K562 (cell line): ENCODE results near the gene TENT4A. TPM values are rescaled to one million over a fixed set of nuclear protein-coding genes. Genes with fewer than 3 reads are reported as not detected.

ENCODE experiments used
- ATAC-seq: fragments of 200-7000 bp; cut with Tn5 transposase; 3 replicates; pipeline ENCODE4 v1.9.1; 2020; ENCODE audit warnings: moderate library complexity
- BruUV-seq: library from RNA; stranded (reverse); fragments of 400-500 nt; replicated peaks from 2 replicates; lab custom pipeline; 2021; lab: Mats Ljungman, UMichigan
- CTCF ChIA-PET: fragments of 300-600 bp; formaldehyde crosslinking; extraction: SDS; loops from one replicate; lab custom pipeline; 2021; ENCODE audit warnings: low intra/inter-chr PET ratio; lab: Yijun Ruan, JAX
- POLR2A ChIA-PET: fragments of 300-600, 350-650 bp; sonication (Branson Sonifier 250); formaldehyde crosslinking; extraction: SDS; loops from one replicate; lab custom pipeline; 2021; ENCODE audit warnings: antibody characterized with exemption, inconsistent platforms; lab: Yijun Ruan, JAX
- DNase-seq, 4 experiments: peaks; one replicate each; pipeline versions ENCODE4 v3.0.0 to v3.0.0-alpha.2; 2011 to 2018; ENCODE audit warnings: low spot score in 3 of 4, mixed read lengths in 3 of 4; ENCODE audit errors: extremely low read depth in 1 of 4
- FAIRE-seq: peaks from 2 replicates; lab custom pipeline; 2011; peaks lifted over from hg19 to GRCh38; lab: Jason Lieb, UNC
- H2AFZ ChIP-seq: 2 replicates; pipeline ENCODE4 v1.6.0; 2011; ENCODE audit warnings: low read depth, low read length, control low read depth, inconsistent platforms
- H3K27ac ChIP-seq: fragments of 200-600 bp; 3 replicates; pipeline ENCODE4 v1.8.0; 2011; ENCODE audit warnings: low read depth, mild to moderate bottlenecking, control low read depth, inconsistent platforms, low read length, moderate library complexity, mixed read lengths; ENCODE audit errors: extremely low read depth
- H3K27me3 ChIP-seq, 2 experiments: fragments of 300-600 bp in 1 of 2; 2 replicates in 1 of 2; 3 replicates in 1 of 2; pipeline versions ENCODE4 v1.6.0 to v1.8.0; 2011; ENCODE audit warnings: inconsistent platforms in 2 of 2, low read length in 2 of 2, mild to moderate bottlenecking in 1 of 2, mixed read lengths in 1 of 2, moderate library complexity in 1 of 2; ENCODE audit not compliant: control insufficient read depth in 2 of 2, insufficient read depth in 2 of 2
- H3K36me3 ChIP-seq: fragments of 300-600 bp; 3 replicates; pipeline ENCODE4 v1.8.0; 2011; ENCODE audit warnings: mild to moderate bottlenecking, low read length, inconsistent platforms; ENCODE audit not compliant: control insufficient read depth, insufficient read depth
- H3K4me1 ChIP-seq, 2 experiments: fragments of 200-600 bp in 1 of 2; replicated peaks in 1 of 2; 2 replicates in 1 of 2; 3 replicates in 1 of 2; pipeline versions ENCODE4 v1.5.1 to v1.8.0; 2011; ENCODE audit warnings: inconsistent platforms in 2 of 2, low read length in 2 of 2, mild to moderate bottlenecking in 1 of 2, mixed read lengths in 1 of 2, moderate library complexity in 1 of 2; ENCODE audit not compliant: control insufficient read depth in 2 of 2, insufficient read depth in 2 of 2
- H3K4me2 ChIP-seq: 2 replicates; pipeline ENCODE4 v1.6.1; 2011; ENCODE audit warnings: low read length, control low read depth, inconsistent platforms, mixed read lengths; ENCODE audit not compliant: insufficient read depth
- H3K4me3 ChIP-seq: fragments of 200-600 bp; sonication (generic), shearing (Covaris generic); 2 replicates; pipeline ENCODE4 v1.5.1; 2016; ENCODE audit warnings: control low read depth, inconsistent platforms
- H3K79me2 ChIP-seq: fragments of 200-600 bp; 3 replicates; pipeline ENCODE4 v1.8.0; 2011; ENCODE audit warnings: low read length, inconsistent platforms; ENCODE audit not compliant: control insufficient read depth, insufficient read depth
- H3K9ac ChIP-seq, 2 experiments: 2 replicates each; pipeline versions ENCODE4 v1.6.0 to v1.6.1; 2011; ENCODE audit warnings: low read depth in 2 of 2, low read length in 2 of 2, control low read depth in 1 of 2, inconsistent platforms in 1 of 2, mild to moderate bottlenecking in 1 of 2, mixed read lengths in 1 of 2; ENCODE audit not compliant: insufficient read depth in 1 of 2
- H3K9me1 ChIP-seq: one replicate; pipeline ENCODE4 v1.6.0; 2011; ENCODE audit warnings: inconsistent platforms, mild to moderate bottlenecking, low read length, moderate library complexity; ENCODE audit not compliant: control insufficient read depth, insufficient read depth
- H3K9me3 ChIP-seq: replicated peaks from 2 replicates; pipeline ENCODE4 v1.5.1; 2011; ENCODE audit warnings: low read depth, low read length, inconsistent platforms; ENCODE audit not compliant: control insufficient read depth, insufficient read depth
- H4K20me1 ChIP-seq: replicated peaks from 2 replicates; pipeline ENCODE4 v1.6.1; 2011; ENCODE audit warnings: low read length, inconsistent platforms, mixed read lengths; ENCODE audit not compliant: control insufficient read depth, insufficient read depth
- ASH1L ChIP-seq: fragments of 450-650 bp; IDR thresholded peaks from 2 replicates; pipeline ENCODE4 v1.6.1; 2018; ENCODE audit warnings: borderline replicate concordance, mild to moderate bottlenecking, low read depth; ENCODE audit not compliant: partially characterized antibody
- HDAC3 ChIP-seq: fragments of 450-650 bp; IDR thresholded peaks from 2 replicates; pipeline ENCODE4 v1.6.1; 2018; ENCODE audit warnings: borderline replicate concordance, mild to moderate bottlenecking, moderate library complexity; ENCODE audit not compliant: partially characterized antibody
- NCOA6 ChIP-seq: fragments of 450-650 bp; IDR thresholded peaks from 2 replicates; pipeline ENCODE4 v1.6.1; 2017; ENCODE audit warnings: mild to moderate bottlenecking
- PHTF2 ChIP-seq: fragments of 250-450 bp; sonication (Bioruptor Pico); IDR thresholded peaks from 2 replicates; pipeline ENCODE4 v1.5.0; 2021; ENCODE audit warnings: mild to moderate bottlenecking
- RAD51 ChIP-seq: fragments of 450-650 bp; IDR thresholded peaks from 2 replicates; pipeline ENCODE4 v1.7.1; 2016; ENCODE audit warnings: low read depth, mild to moderate bottlenecking, borderline replicate concordance
- RBFOX2 ChIP-seq: fragments of 200-400 bp; formaldehyde crosslinking; IDR thresholded peaks from 2 replicates; pipeline ENCODE4 v1.6.1; 2017; ENCODE audit warnings: low read depth, mild to moderate bottlenecking, low read length, moderate library complexity
- TARDBP ChIP-seq: fragments of 450-650 bp; IDR thresholded peaks from 2 replicates; pipeline ENCODE4 v1.6.1; 2016
- ZFX ChIP-seq: sonication (generic); formaldehyde crosslinking; IDR thresholded peaks from 2 replicates; pipeline ENCODE4 v1.8.0; 2022; ENCODE audit warnings: mild to moderate bottlenecking, missing genetic modification reagents, moderate library complexity
- ZNF121 ChIP-seq: sonication (generic); formaldehyde crosslinking; conservative IDR thresholded peaks from 2 replicates; pipeline ENCODE4 v1.8.0; 2022; ENCODE audit warnings: missing genetic modification reagents
- ZNF23 ChIP-seq: fragments of 250-450 bp; sonication (Bioruptor Pico); IDR thresholded peaks from 2 replicates; pipeline ENCODE4 v1.4.0; 2020; ENCODE audit warnings: mild to moderate bottlenecking
- ZNF445 ChIP-seq: fragments of 250-450 bp; sonication (Bioruptor Pico); IDR thresholded peaks from 2 replicates; pipeline ENCODE4 v1.4.0; 2020; ENCODE audit warnings: low read depth, mild to moderate bottlenecking, moderate library complexity
- WGBS: fragments of 100-300 bp; shearing (Covaris generic); methylation state at CpG from one replicate; pipeline ENCODE4 v1.1.6; 2016; ENCODE audit warnings: low coverage, mixed read lengths; ENCODE audit not compliant: insufficient coverage; ENCODE audit errors: missing lambda C conversion rate; 5-methylcytosine and 5-hydroxymethylcytosine counted together
- in situ Hi-C: fragments of 300-500 bp; cut with MboI; formaldehyde crosslinking; loops from 4 replicates; pipeline ENCODE4 v1.15.0; 2018; ENCODE audit warnings: inconsistent platforms, mixed read lengths
- intact Hi-C: fragments of 100-400 bp; cut with micrococcal nuclease; formaldehyde crosslinking; loops from 2 replicates; pipeline ENCODE4 v1.14.2; 2022
- polyA plus RNA-seq, 8 experiments: library from polyadenylated mRNA; depleted of rRNA in 4 of 8; stranded (reverse) in 5 of 8; unstranded in 3 of 8; fragments of >200 nt; fragmentation: Nextera tagmentation in 2 of 8; fragmentation: Illumina TruSeq in 1 of 8; extraction: Ambion mirVana in 2 of 8; extraction: Trizol in 1 of 8; gene quantifications; 2 replicates each; pipeline versions ENCODE4 v1.2.1 to v1.2.3, GENCODE V29; 2011 to 2014; ENCODE audit warnings: inconsistent platforms in 1 of 8, missing spikeins in 1 of 8
- total RNA-seq, 7 experiments: library from RNA; depleted of rRNA in 6 of 7; stranded (reverse); fragments of >200 nt in 6 of 7; fragmentation: Illumina TruSeq in 2 of 7; extraction: Trizol in 2 of 7; gene quantifications; 2 replicates each; pipeline versions ENCODE4 v1.2.1 to v1.2.3, GENCODE V29; 2011 to 2021; ENCODE audit warnings: low replicate concordance in 1 of 7
- TF ChIP-seq, protein P1 (sequence below): fragments of 250-450 bp; sonication (Bioruptor Pico); IDR thresholded peaks from 2 replicates; pipeline ENCODE4 v1.4.0; 2020; ENCODE audit warnings: mild to moderate bottlenecking, moderate library complexity
- TF ChIP-seq, protein P2 (sequence below): sonication (generic); formaldehyde crosslinking; IDR thresholded peaks from 2 replicates; pipeline ENCODE4 v1.8.1; 2023; ENCODE audit warnings: mild to moderate bottlenecking, missing genetic modification reagents, moderate library complexity
- TF ChIP-seq, protein P3 (sequence below): fragments of 200-800 bp; sonication (Bioruptor generic); IDR thresholded peaks from 2 replicates; pipeline ENCODE4 v1.6.1; 2017; ENCODE audit warnings: missing genetic modification characterization, missing compliant biosample characterization

The TENT4A gene
- total and polyA plus RNA-seq, 9 of the 15 experiments (the other 6 are each of a cell fraction or from before 2014, with no cell fraction given) = 1.3 to 27.3 (median 13.0) TPM

DNA sequence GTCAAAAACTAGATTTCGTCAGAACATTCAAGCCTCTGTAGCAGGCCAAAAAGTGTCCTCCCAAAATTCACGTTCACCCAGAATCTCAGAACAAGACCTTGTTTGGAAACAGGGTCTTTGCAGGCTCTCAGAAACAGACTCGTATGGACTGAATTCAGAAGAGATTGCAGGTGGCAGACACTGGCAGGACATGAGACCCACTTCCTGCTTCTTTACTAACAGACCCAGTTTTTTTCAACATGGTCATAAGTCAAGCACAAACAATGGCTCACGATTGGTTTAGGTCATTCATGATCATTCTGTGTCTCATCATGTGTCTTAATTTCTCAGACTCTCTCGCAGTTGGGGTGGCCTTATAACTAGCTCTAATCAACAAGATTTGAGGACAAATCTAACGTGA, 5.4 kb upstream of the TENT4A start:
- DNase-seq = no peak
- POLR2A ChIA-PET = no interaction called here
- in situ Hi-C loops = no loop called here
- no peak for FAIRE-seq
- ATAC-seq = no peak
- Histone ChIP-seq H3K4me3 (no peak overlapping the region), H3K36me3 (no peaks in the 10 kb centered on the region), H3K4me2 (no peak overlapping the region), H4K20me1 (no peaks in the 10 kb centered on the region), H3K9me1 (no peaks in the 10 kb centered on the region), H3K9ac (no peak overlapping the region)
- intact Hi-C loops = no loop called here
- 24% methylated on average over 6 of the region's 6 CpGs for WGBS
- TF ChIP-seq ZNF445 (no peak), HDAC3 (no peak), RBFOX2 (no peak), NCOA6 (no peak), ZNF23 (no peak), TARDBP (no peak), ZFX (CRISPR knock-in tag) (no peak), ASH1L (no peak), ZNF121 (CRISPR knock-in tag) (no peak), PHTF2 (no peak), RAD51 (no peak)
- TF ChIP-seq, protein P1, sequence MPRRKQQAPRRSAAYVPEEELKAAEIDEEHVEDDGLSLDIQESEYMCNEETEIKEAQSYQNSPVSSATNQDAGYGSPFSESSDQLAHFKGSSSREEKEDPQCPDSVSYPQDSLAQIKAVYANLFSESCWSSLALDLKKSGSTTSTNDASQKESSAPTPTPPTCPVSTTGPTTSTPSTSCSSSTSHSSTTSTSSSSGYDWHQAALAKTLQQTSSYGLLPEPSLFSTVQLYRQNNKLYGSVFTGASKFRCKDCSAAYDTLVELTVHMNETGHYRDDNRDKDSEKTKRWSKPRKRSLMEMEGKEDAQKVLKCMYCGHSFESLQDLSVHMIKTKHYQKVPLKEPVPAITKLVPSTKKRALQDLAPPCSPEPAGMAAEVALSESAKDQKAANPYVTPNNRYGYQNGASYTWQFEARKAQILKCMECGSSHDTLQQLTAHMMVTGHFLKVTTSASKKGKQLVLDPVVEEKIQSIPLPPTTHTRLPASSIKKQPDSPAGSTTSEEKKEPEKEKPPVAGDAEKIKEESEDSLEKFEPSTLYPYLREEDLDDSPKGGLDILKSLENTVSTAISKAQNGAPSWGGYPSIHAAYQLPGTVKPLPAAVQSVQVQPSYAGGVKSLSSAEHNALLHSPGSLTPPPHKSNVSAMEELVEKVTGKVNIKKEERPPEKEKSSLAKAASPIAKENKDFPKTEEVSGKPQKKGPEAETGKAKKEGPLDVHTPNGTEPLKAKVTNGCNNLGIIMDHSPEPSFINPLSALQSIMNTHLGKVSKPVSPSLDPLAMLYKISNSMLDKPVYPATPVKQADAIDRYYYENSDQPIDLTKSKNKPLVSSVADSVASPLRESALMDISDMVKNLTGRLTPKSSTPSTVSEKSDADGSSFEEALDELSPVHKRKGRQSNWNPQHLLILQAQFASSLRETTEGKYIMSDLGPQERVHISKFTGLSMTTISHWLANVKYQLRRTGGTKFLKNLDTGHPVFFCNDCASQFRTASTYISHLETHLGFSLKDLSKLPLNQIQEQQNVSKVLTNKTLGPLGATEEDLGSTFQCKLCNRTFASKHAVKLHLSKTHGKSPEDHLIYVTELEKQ (CRISPR knock-in tag) = no peak
- TF ChIP-seq, protein P2, sequence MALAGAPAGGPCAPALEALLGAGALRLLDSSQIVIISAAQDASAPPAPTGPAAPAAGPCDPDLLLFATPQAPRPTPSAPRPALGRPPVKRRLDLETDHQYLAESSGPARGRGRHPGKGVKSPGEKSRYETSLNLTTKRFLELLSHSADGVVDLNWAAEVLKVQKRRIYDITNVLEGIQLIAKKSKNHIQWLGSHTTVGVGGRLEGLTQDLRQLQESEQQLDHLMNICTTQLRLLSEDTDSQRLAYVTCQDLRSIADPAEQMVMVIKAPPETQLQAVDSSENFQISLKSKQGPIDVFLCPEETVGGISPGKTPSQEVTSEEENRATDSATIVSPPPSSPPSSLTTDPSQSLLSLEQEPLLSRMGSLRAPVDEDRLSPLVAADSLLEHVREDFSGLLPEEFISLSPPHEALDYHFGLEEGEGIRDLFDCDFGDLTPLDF (CRISPR knock-in tag) = no peak
- TF ChIP-seq, protein P3, sequence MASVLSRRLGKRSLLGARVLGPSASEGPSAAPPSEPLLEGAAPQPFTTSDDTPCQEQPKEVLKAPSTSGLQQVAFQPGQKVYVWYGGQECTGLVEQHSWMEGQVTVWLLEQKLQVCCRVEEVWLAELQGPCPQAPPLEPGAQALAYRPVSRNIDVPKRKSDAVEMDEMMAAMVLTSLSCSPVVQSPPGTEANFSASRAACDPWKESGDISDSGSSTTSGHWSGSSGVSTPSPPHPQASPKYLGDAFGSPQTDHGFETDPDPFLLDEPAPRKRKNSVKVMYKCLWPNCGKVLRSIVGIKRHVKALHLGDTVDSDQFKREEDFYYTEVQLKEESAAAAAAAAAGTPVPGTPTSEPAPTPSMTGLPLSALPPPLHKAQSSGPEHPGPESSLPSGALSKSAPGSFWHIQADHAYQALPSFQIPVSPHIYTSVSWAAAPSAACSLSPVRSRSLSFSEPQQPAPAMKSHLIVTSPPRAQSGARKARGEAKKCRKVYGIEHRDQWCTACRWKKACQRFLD (CRISPR knock-in tag) = no peak
- TF ChIP-seq, all 486 proteins: peak for 0
- Histone ChIP-seq H3K27me3 (peaks cover 5 to 11% of the 10 kb centered on the region in 2 experiments; a peak in 1 of 5 replicates), H3K4me1 (peaks cover 6 to 10% of the 10 kb centered on the region in 2 experiments; a peak in 3 of 5 replicates), H3K27ac (no peak overlapping the region), H3K9me3 (no peaks in the 10 kb centered on the region), H2AFZ (no peak overlapping the region), H3K79me2 (no peaks in the 10 kb centered on the region)
- no TSS peak for BruUV-seq
- CTCF ChIA-PET = no interaction called here
